ENCODE results near the gene ATP5MG.
A peak's percentile ranks its signal among the peaks of the same experiment; 100 is the strongest.
"Not testable (repeated sequence)": the region's sequence is repeated elsewhere in the genome, so short reads cannot be mapped to it uniquely, and the experiment has no call there.

ATP5MG gene

GRCh38 chr11:118401151-118401879 is at the start of gene ATP5MG:
Gene ATP5MG (plus strand): TSS chr11:118401606. CDS start chr11:118401666, 60 bp downstream.
- DNase-seq (ENCODE audit: low read depth in 2 of 2), result peak; percentile 83 to 86

DNA sequence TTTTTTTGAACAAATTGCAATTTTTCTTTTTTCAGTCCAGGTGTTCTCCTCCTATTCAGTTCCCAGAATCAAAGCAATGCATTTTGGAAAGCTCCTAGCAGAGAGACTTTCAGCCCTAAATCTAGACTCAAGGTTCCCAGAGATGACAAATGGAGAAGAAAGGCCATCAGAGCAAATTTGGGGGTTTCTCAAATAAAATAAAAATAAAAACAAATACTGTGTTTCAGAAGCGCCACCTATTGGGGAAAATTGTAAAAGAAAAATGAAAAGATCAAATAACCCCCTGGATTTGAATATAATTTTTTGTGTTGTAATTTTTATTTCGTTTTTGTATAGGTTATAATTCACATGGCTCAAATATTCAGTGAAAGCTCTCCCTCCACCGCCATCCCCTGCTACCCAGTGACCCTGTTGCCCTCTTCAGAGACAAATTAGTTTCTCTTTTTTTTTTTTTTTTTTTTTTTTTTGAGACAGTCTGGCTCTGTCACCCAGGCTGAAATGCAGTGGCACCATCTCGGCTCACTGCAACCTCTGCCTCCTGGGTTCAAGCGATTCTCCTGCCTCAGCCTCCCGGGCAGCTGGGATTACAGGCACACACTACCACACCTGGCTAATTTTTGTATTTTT is 48.2 kb upstream of the ATP5MG start:
- no peak for DNase-seq (ENCODE audit: low read depth in 2 of 2)

- DNase-seq (ENCODE audit: low read depth in 2 of 2), result no peak
Measured at GRCh38 chr11:118358071-118358470, 43.3 kb upstream of the ATP5MG start.

DNA sequence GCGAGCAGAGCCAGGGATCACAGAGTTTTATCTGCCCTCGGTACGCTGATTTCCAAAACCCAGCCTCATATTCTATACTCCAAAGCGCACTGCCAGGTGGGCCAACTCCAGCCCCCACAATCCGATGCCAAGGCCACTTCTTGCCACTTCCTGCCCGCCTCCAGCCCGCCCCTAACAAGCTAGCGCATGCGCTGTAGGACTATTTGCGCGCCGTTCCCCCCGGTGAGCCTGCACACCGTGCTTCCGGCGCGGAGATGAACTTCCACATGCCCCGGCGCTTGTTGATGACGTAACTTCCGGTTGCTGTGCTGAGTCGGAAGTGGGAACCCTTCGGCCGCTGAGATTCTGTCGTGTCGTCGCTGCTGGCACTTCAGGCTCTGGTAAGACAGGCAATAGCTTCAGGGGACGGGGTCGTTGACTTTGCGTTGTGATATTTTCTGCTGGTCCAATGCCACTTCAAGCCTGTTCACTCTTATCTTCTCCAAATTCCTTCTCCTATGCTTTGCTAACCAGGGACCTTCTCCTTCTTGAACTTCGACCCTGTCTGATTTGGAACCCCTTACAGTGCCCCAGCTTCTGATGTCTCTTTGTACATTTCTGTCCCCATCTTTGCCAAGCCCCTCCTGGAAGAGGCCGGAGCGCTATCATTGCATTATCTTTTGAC is 42.0 kb upstream of the ATP5MG start, which contains the start of gene UBE4A:
TSS of gene UBE4A (plus strand) at position 306 of the 664 bp plus-strand sequence. CDS start 5,481 bp downstream, outside the sequence.
- peak; percentile 95 to 98 for DNase-seq (ENCODE audit: low read depth in 2 of 2)

- no peak for DNase-seq (ENCODE audit: low read depth in 2 of 2)
Measured at GRCh38 chr11:118364956-118365615, 36.3 kb upstream of the ATP5MG start.

DNA sequence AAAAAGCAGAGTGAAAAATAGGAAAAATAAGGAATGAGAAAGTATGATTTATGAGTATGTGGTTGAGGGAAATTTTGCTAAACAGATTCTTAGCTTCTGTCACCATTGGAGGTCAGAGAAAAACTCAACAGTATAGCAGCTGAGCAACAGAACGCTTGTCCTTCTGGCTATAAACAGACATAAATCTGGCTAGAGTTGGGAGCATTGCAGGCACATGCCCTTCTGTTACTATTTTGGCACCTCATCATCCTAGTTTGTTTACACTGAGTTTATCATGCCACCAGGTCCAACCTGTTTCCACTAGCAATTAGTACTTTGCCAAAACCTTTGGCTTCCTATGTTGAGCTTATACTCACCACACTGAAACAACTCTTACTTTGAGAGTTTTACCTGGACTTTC is 35.1 kb upstream of the ATP5MG start:
- no peak for DNase-seq (ENCODE audit: low read depth in 2 of 2)

- DNase-seq (ENCODE audit: low read depth in 2 of 2), result no peak
Measured at GRCh38 chr11:118370774-118371173, 30.6 kb upstream of the ATP5MG start.

DNA sequence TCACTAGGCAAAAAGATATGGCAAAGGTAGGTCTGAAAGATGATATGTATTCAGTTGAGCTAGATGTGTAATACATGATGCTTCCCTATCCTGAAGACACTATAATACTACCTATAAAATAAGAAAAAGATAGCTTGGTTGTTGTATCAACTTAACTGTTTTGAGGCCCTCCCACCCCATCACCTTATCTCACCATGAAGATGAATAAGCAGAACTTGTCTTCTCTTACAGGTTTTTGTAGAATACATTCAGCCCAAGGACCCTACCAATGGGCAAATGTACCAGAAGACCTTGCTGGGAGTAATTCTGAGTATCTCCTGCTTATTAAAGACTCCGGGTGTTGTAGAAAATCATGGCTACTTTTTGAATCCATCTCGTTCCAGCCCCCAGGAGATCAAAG is 28.1 kb upstream of the ATP5MG start:
- no peak for DNase-seq (ENCODE audit: low read depth in 2 of 2)

GRCh38 chr11:118373871-118374270 is 27.5 kb upstream of the ATP5MG start:
- DNase-seq (ENCODE audit: low read depth in 2 of 2), result no peak

GRCh38 chr11:118374729-118375128 is 26.7 kb upstream of the ATP5MG start:
- no peak for DNase-seq (ENCODE audit: low read depth in 2 of 2)

- no peak for DNase-seq (ENCODE audit: low read depth in 2 of 2)
Measured at GRCh38 chr11:118375978-118376377, 25.4 kb upstream of the ATP5MG start.

DNA sequence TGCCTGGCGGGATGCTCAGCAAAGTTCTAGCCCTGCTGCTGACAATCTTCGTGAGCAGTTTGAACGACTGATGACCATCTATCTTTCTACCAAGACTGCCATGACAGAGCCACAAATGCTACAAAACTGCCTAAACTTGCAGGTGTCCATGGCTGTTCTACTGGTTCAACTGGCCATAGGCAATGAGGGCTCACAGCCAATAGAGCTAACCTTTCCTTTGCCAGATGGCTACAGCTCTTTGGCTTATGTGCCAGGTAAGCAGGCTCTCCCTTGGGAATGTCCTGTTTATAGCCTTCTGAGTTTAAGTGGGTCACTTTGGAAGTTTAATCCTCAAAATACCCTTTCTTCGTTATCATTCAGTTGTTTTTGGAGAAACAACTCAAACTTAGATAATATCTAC is 21.9 kb upstream of the ATP5MG start:
- DNase-seq (ENCODE audit: low read depth in 2 of 2), result no peak

- no peak for DNase-seq (ENCODE audit: low read depth in 2 of 2)
Measured at GRCh38 chr11:118380571-118380970, 20.8 kb upstream of the ATP5MG start.

DNA sequence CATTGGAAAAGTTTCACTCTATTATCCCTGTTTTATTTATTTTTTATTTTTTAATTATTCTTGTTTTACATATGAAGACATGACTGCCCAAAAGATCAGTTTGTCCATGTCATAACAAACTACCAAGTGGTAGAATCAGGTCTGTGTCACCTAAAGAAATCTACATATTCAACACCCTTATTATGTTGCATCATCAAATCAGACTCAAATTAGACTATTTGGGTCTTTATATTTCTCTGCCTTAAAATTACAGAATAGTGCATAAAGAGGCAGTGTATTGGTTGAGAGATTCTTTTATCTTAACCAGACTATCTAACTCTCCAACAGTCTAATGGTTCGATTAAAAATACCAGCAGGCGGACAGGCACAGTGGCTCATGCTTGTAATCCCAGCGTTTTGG is 18.5 kb upstream of the ATP5MG start:
- DNase-seq (ENCODE audit: low read depth in 2 of 2), result no peak

DNA sequence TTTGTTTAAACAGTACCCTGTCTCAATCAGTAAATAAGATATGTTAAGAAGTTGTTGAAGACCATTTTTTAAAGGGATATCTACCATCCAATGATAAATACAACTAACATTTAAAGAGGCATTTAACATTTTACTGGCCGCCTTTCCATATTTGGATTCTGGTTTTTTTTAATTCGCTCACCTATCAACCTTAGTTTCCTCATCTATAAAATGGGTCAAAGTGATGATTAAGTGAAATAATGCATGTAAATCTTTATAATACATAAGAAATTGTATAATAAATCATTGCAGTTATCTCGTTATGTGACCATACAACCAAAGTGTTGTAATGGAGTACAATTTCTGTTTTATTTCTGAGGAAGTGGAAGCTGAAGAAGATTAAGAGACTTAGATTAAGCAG is 17.7 kb upstream of the ATP5MG start:
- DNase-seq (ENCODE audit: low read depth in 2 of 2), result no peak

DNA sequence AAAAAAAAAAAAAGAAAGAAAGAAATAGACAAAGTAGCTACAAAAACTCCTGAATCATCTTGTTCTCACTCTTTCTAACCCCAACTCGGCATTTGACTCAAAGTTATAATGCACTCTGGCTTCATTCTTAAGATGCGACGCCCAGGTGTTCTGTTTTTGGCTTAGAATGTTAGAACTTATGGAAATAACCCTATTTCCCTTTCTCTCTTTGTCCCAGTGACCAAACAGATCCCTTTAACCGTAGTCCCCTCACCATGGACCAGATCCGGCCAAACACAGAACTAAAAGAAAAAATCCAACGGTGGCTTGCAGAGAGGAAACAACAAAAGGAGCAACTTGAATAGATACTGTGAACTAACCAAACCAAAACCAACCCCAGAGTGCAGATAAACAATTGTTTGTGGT is 5.3 kb upstream of the ATP5MG start:
- no peak for DNase-seq (ENCODE audit: low read depth in 2 of 2)

DNA sequence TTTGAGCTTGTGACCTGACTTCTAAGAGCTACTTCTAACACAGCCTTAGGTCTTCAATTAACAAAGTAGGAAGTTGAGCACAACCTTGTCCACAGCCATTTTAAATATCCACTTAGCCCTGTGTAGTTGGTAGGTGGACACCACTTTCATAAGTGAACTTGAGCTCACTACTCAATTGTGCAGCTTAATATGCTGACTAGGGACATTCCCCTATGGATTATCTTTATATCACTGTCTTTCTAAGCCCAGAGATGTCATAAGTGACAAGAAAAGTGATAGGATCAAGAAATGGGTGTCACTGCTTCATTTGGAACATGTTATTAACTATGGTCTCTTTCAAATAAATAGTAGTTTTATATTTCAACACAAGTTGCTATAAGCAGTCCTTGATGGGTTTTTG is 4.0 kb upstream of the ATP5MG start:
- no peak for DNase-seq (ENCODE audit: low read depth in 2 of 2)

DNA sequence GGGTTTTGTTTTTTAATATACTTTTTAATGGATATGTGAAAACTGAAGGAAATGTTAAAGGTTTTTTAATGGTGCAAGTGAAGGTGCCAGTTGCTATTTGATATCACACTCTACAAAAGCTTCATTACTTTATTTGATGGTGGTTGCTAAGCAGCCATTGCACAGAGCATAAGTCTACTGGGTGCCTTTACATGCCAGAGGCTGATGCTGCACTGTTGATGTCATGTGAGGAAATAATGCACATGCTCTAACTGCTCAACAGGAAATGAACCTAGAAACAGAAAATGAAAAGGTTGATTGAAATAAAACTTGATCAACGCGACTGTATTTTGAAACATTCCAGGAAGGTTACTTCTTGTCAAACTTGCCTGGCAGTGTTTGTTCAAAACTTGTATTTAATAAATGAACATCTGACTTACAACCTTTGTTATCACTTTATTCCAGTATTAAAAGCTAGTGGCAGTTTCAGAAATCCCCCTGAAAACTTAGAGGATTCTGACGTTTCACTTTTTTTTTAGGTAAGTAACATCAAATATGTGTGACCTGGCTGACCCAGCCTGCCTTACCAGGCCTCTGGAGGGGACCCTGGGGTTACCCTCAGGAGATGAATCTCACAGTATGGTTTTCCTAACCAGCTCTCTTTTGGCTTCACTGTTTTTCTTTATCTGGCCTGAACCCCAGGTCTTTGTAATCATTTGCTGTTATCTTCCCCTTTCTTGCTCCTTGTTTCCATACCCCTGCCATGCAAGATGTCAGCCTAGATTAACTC is 2.4 kb upstream of the ATP5MG start:
- no peak for DNase-seq (ENCODE audit: low read depth in 2 of 2)

- no peak for DNase-seq (ENCODE audit: low read depth in 2 of 2)
Measured at GRCh38 chr11:118401880-118402590, 629 bp downstream of the ATP5MG start.

DNA sequence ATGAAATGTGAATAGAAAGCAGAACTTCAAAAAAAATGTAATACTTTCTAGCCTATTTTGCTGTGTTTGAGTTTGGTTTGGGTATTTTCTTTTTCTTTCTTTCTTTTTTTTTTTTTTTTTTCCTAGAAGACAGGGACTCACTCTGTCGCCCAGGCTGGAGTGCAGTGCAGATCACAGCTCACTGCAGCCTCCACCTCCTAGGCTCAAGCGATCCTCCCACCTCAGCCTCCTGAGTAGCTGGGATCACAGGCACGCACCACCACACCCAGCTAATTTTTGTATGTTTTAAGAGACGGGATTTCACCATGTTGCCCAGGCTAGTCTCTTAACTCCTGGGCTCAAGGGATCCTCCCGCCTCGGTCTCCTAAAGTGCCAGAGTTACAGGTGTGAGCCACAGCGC is 1.2 kb downstream of the ATP5MG start:
- not testable (repeated sequence) for DNase-seq (ENCODE audit: low read depth in 2 of 2)

GRCh38 chr11:118406599-118407166 is 5.3 kb downstream of the ATP5MG start:
- DNase-seq (ENCODE audit: low read depth in 2 of 2), result no peak
